Activated T-cell treated with anti-CD3 and anti-CD28 coated beads, Interleukin-2, amount 50 U/mL, for 1 hour (primary cell): ENCODE measurements around the gene RUNX3.

Experiments
- DNase-seq: peaks from one replicate; pipeline ENCODE4 v3.0.0-alpha.2; 2020

Gene RUNX3

DNA sequence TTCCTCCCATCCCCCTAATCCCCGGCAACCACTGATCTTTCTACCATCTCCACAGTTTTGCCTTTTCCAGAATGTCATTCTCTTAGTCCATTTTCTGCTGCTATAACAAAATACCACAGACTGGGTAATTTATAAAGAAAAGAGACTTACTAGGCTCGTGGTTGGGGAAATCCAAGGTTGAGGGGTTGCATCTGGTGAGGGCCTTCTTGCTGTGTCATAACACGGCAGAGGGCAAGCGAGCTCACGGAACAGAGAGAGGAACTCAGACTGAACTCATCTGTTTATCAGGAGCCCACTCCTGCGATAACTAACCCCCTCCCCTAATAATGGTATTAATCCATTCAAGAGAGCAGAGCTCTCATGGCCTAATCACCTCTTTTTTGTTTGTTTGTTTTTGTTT lies 52.0 kb downstream of the RUNX3 start:
- DNase-seq = no peak

- no peak for DNase-seq
Observed at GRCh38 chr1:24875991-24876506, 54.0 kb downstream of the RUNX3 start.

DNA sequence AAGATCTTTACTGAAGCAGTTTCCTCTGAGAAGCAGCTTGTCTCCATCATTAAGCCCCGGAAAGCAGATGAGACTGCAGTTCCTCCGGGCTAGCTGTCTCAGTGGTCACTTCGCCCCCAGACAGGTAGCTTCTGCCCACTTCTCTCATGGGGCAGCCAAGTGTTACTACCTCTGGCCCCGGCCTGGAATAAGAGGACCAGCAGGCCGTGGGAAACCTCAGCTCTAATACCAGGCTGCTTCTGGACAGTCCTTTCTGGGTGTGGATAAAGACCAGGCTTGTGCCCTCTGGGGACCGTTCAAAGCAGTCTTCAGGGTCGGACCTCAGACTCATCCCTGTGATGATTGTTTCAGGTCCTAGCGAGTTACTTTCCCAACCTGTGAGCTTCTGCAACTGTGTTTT lies 54.8 kb downstream of the RUNX3 start:
- no peak for DNase-seq

GRCh38 chr1:24874611-24875234 lies 55.4 kb downstream of the RUNX3 start:
- DNase-seq = no peak

DNA sequence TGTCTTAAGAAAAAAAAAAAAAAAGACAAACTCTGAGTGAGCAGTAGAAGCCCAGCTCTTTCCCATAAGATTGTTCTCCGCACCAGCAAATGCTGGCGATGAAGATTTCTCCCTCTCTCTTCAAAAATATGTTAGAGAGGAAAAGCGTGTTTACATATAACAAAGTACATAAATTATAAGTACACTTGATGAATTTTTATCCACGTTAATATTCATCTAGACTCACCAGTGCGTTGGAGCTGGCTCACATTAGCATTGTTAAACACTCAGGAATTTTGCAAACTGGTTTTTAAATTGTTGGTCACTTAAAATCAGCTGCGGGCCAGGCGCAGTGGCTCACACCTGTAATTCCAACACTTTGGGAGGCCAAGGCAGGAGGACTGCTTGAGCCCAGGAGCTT lies 56.0 kb downstream of the RUNX3 start:
- no peak for DNase-seq

GRCh38 chr1:24873148-24873547 lies 56.9 kb downstream of the RUNX3 start:
- DNase-seq = no peak

- no peak for DNase-seq
Observed at GRCh38 chr1:24872061-24872850, 57.8 kb downstream of the RUNX3 start.

GRCh38 chr1:24871306-24871901 lies 58.7 kb downstream of the RUNX3 start:
- DNase-seq = no peak

GRCh38 chr1:24870551-24871195 lies 59.4 kb downstream of the RUNX3 start:
- DNase-seq = no peak

DNA sequence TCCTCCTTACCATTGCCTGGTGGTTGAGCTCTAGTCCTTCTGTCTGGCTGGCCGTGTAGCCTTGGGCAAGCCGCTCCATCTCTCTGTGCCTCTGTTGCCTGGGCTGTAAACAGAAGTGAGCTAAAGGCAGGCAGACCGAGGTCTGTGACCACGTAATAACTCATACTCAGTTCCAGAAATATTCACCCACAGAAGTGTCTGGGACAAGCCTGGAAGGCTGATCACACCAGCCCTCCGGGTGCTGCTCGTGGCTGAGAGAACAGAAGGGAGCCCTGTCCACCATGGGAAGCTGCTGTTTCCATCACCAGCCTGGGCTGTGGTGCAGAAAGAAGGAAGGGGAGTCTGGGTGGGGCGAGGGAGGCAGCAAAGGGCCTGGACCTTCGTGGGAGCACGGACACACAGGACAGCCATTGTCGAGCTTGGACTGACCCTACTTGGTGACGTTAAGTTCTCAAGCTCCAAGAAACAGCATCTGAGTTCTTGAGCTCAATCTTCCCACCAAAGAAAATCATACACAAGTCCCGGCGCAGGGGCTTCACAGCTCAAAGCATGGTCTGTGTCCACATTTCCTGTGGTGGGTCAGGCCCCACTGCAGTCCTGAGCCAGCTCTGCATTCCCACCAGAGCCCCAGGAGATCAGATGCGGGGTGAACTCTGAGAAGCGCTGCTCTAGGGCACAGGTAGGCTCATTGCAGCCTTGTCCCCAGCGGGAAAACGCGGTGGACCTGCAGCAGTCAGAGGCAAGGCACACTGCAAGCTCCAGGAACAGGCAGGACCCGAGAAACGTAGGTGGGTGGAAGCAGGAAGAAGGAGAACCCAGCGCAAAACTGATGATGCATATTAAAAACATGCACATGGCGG lies 61.8 kb downstream of the RUNX3 start:
- no peak for DNase-seq

DNA sequence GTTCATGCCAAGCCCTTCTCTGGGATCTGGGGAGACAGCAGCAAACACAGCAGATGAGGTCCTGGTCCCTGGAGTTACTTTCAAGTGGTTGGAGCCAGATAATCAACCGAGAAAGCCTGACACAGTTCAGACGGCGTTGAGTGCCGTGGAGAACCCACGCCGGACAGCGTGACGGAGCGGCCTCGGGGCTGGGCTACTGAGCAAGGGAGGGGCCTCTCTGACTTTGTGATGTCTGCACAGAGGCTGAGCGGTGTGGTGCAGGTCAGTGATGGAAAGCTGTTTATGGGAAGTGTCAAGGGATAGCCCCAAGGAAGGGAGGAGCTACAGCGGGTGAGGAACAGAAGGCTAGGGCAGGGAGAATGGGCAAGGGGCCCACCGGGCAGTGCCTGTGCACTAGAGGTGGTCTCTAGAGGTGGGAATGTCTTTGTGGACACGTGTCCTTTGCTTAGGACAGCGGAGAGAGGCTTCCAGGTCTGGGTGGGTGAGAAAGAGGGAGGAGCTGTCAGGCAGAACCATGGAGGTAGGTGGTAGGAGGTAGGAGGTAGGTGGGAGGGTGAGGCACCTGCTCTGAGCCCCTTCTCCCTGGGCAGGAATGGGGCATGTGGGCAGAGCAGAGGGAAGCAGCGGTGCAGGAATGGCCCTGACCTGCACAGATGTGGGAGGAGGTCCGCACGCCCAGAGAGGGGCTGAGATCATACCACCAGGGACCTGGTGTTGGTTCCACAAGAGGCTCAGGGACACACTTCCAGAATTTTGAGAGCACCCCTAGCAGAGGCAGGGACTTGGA lies 62.8 kb downstream of the RUNX3 start:
- no peak for DNase-seq

- no peak for DNase-seq
Observed at GRCh38 chr1:24866211-24867083, 63.6 kb downstream of the RUNX3 start.

DNA sequence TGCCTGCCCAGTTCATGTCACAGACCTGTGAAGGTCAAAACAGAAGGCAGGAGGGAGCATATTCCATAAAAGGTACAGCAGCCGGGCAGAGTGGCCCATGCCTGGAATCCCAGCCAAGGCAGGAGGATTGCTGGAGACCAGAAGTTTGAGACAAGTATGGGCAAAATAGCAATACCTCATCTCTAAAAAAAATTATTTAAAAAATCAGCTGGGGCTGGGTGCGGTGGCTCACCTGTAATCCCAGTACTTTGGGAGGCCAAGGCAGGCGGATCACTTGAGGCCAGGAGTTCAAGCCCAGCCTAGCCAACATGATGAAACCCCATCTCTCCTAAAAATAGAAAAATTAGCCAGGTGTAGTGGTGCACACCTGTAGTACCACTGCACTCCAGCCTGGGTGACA lies 64.5 kb downstream of the RUNX3 start:
- DNase-seq = no peak

DNA sequence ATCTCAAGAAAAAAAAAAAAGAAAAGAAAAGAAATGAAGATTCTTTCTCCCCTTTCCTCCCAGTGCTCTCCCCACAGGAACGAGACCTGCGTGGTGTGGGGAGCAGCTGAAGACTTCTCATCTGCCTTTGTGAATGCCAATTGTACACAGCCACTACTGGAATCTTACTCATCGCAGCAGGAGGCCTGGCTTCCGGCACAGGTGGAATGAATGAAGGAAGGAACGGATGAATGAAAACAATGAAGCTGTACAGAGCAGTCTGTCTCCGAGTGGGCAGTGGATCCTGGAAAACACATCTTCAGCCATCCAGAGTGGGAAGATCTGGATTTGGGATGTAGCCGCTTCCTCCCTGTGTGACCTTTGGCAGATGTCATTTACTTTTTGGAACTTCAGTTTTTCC lies 64.9 kb downstream of the RUNX3 start:
- no peak for DNase-seq

GRCh38 chr1:24864370-24864777 lies 65.7 kb downstream of the RUNX3 start:
- no peak for DNase-seq

DNA sequence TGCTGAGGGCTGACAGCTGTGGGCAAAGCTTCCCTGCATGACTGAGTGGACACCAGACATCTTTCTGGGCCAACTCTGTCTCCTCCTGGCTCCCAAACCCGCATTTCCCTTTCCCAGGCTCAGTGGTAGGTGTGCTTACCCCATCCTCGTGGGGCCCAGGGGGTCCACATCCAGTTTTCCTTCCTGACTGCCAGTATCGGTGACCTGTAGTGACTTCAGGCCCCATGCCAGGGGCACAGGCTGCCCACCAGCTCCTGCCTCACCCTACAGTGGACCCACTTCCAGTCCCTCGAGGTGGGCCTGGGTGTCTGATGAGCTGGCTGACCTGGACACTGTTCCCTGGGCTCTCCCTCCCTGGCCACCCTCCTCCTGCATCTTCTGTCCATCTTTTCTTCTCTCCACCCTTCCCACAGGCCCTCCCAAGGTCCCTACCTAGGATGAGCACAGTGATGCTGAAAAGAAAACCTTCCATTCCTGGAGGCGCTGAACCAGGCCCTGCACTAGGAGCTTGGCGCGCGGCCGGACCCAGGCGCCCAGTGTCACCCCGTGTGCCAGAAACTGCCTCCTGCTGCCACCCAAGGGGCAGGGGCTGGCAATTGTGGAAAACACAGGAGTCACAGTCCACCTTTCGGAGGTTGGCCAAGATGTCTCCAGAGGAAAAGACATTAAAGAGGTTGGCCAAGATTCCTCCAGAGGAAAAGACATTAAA lies 67.1 kb downstream of the RUNX3 start:
- DNase-seq = no peak

- DNase-seq = no peak
Observed at GRCh38 chr1:24861821-24862727, 68.0 kb downstream of the RUNX3 start.

DNA sequence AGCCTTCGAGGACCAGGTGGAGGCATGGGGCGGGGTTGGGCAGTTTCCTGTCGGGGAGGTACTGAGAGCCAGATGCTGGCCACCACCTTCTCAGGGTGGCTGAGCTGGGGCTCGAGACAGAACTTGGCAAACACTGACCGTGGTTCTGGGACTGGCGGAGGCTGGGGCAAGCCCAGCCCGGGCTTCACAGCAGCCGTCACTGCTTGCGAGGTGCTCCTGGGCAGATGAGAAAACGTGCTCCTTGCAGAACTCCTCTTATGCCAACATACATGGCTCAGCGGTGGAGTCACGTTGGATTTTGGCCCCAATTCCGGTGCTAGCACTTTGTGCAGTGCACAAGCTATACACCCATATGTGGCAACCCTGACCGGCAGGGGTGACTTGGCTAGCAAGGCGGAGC lies 69.2 kb downstream of the RUNX3 start:
- no peak for DNase-seq
